ENCODE results near the gene ABCG4. TPM values are rescaled to one million over a fixed set of nuclear protein-coding genes. Genes with fewer than 3 reads are reported as not detected.

ABCG4 gene
- total RNA-seq, 4 donors from 2014 or later = under 0.01 to 0.30 TPM; not detected in 2

- Histone ChIP-seq H3K27ac (no peak overlapping the region), H3K9me3 (no peaks in the 10 kb centered on the region), H3K4me3 (no peak overlapping the region), H3K36me3 (no peaks in the 10 kb centered on the region), H3K27me3 (no peaks in the 10 kb centered on the region), H3K4me1 (peaks cover 0 to 42% (median 9%) of the 10 kb centered on the region in 4 donors)
- 81 to 84% methylated on average over 3 of the region's 3 CpGs for WGBS, 2 donors
- TF ChIP-seq POLR2A (IDR thresholded peaks at IDR 0.05) (no peak), CTCF (IDR thresholded peaks at IDR 0.05) (no peak), EP300 (IDR thresholded peaks at IDR 0.05) (no peak)
- DNase-seq (ENCODE audit: low spot score in 2 of 2) = no peak
Observed at GRCh38 chr11:119210050-119210449, 61.2 kb downstream of the ABCG4 start.

Other genes starting within 250 kb of the ABCG4 start
- 10 to 100 TPM; 15.7 to 36.0 (median 28.5) TPM for gene BCL9L, start 223.1 kb upstream of the ABCG4 start, total RNA-seq
- gene UPK2, start 192.8 kb upstream of the ABCG4 start, total RNA-seq = not detected
- gene FOXR1, start 177.3 kb upstream of the ABCG4 start, total RNA-seq = not detected
- gene CENATAC, start 150.9 kb upstream of the ABCG4 start, total RNA-seq = 100 to 1,000 TPM in 1 of 4 donors, 10 to 100 TPM in 3; 77.3 to 158 (median 88.0) TPM
- 1,000 to 10,000 TPM; 1,034 to 1,871 (median 1,524) TPM for gene RPS25, start 130.7 kb upstream of the ABCG4 start, total RNA-seq
- gene TRAPPC4, start 130.3 kb upstream of the ABCG4 start, total RNA-seq = 10 to 100 TPM; 64.7 to 92.0 (median 81.8) TPM
- 10 to 100 TPM; 24.6 to 32.2 (median 29.2) TPM for gene SLC37A4, start 118.2 kb upstream of the ABCG4 start, total RNA-seq
- gene HYOU1, start 91.8 kb upstream of the ABCG4 start, total RNA-seq = 100 to 1,000 TPM in 1 of 4 donors, 10 to 100 TPM in 3; 78.1 to 102 (median 91.3) TPM
- gene VPS11, start 81.2 kb upstream of the ABCG4 start, total RNA-seq = 10 to 100 TPM; 25.8 to 54.9 (median 37.1) TPM
- gene HMBS, start 64.2 kb upstream of the ABCG4 start, total RNA-seq = 10 to 100 TPM in 3 of 4 donors, 1 to 10 TPM in 1; 6.7 to 18.3 (median 10.6) TPM
- 10 to 100 TPM; 20.7 to 33.9 (median 23.5) TPM for gene DPAGT1, start 47.2 kb upstream of the ABCG4 start, total RNA-seq
- 10 to 100 TPM; 11.4 to 13.8 (median 12.3) TPM for gene C2CD2L, start 41.7 kb upstream of the ABCG4 start, total RNA-seq
- 10 to 100 TPM; 21.9 to 36.1 (median 27.0) TPM for gene HINFP, start 27.5 kb upstream of the ABCG4 start, total RNA-seq
- 10 to 100 TPM; 16.0 to 27.7 (median 20.5) TPM for gene NLRX1, start 19.7 kb downstream of the ABCG4 start, total RNA-seq
- gene NHERF4, start 36.4 kb downstream of the ABCG4 start, total RNA-seq = under 1 TPM in 1 of 4 donors, not detected in 3; 0.30 TPM
- 10 to 100 TPM; 14.2 to 19.2 (median 16.0) TPM for gene CBL, start 57.3 kb downstream of the ABCG4 start, total RNA-seq
- 1,000 to 10,000 TPM in 1 of 4 donors, 100 to 1,000 TPM in 3; 612 to 1,198 (median 830) TPM for gene MCAM, start 168.1 kb downstream of the ABCG4 start, total RNA-seq
- gene RNF26, start 185.5 kb downstream of the ABCG4 start, total RNA-seq = 10 to 100 TPM; 13.8 to 19.2 (median 15.9) TPM
- gene C1QTNF5, start 191.8 kb downstream of the ABCG4 start, total RNA-seq = 10 to 100 TPM; 12.5 to 55.2 (median 34.1) TPM
- gene MFRP, start 197.7 kb downstream of the ABCG4 start, total RNA-seq = under 1 TPM in 1 of 4 donors, not detected in 3; 0.44 TPM
- gene USP2, start 232.6 kb downstream of the ABCG4 start, total RNA-seq = 10 to 100 TPM in 2 of 4 donors, 1 to 10 TPM in 2; 2.1 to 18.4 (median 11.6) TPM